ENCODE data around the gene LAS1L.
"Not testable (repeated sequence)": the region's sequence is repeated elsewhere in the genome, so short reads cannot be mapped to it uniquely, and the experiment has no call there.

LAS1L gene

DNA sequence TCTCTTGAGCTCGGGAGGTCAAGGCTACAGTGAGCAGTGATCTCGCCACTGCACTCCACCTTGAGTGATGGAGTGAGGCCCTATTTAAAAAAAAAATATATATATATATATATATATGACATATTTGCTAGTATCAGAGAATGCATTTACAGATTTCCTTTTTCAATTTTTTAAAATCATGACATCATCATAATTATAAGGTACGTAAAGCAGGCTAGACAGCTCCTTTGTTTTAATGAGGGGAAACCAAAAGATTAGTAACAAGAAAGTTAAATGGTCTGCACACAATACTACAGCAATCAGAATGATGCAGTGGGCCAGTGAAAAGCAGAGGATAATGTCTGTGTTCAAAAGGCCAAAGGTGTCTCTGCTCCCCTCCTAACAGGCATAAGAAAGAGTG lies 43.0 kb downstream of the LAS1L start:
- no peaks in the 10 kb centered on the region for H3K4me1 Mint-ChIP-seq (ENCODE audit: low read depth)
- H3K9me3 Mint-ChIP-seq, result no peaks in the 10 kb centered on the region
- H3K27me3 Mint-ChIP-seq (ENCODE audit: low read depth), result no peaks in the 10 kb centered on the region
- H3K27ac Mint-ChIP-seq, result no peak overlapping the region
- no peaks in the 10 kb centered on the region for H3K36me3 Mint-ChIP-seq (ENCODE audit: low read depth)
- DNase-seq (ENCODE audit: low spot score), result no peak
- H3K4me3 Mint-ChIP-seq, result no peak overlapping the region

DNA sequence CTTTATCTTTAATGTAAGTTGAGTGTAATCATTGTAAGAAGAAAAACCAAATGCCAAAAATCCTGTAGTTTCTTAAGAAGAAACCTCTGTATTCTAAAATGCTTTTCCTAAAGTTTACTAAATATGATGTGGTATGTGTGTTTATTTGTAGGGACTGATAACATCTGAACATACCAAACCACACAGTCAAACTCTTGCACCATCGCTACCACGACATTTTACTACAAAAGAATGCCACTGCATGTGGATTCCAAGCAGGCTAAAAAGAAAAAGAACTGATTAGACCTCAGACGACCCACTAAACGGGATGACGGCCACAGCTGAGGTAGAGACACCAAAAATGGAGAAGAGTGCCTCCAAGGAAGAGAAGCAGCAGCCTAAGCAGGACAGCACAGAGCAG lies 46.1 kb downstream of the LAS1L start:
- DNase-seq (ENCODE audit: low spot score), result no peak
- Mint-ChIP-seq H3K27ac (no peak overlapping the region), H3K9me3 (no peaks in the 10 kb centered on the region), H3K27me3 (ENCODE audit: low read depth) (no peaks in the 10 kb centered on the region), H3K4me3 (no peak overlapping the region), H3K36me3 (ENCODE audit: low read depth) (no peaks in the 10 kb centered on the region), H3K4me1 (ENCODE audit: low read depth) (no peaks in the 10 kb centered on the region)

GRCh38 chrX:65480960-65481359 lies 53.6 kb downstream of the LAS1L start:
- Mint-ChIP-seq H3K9me3 (no peaks in the 10 kb centered on the region), H3K4me3 (no peak overlapping the region), H3K27ac (no peak overlapping the region), H3K36me3 (ENCODE audit: low read depth) (no peaks in the 10 kb centered on the region), H3K27me3 (ENCODE audit: low read depth) (no peaks in the 10 kb centered on the region), H3K4me1 (ENCODE audit: low read depth) (peaks cover 2% of the 10 kb centered on the region)
- DNase-seq (ENCODE audit: low spot score), result no peak

DNA sequence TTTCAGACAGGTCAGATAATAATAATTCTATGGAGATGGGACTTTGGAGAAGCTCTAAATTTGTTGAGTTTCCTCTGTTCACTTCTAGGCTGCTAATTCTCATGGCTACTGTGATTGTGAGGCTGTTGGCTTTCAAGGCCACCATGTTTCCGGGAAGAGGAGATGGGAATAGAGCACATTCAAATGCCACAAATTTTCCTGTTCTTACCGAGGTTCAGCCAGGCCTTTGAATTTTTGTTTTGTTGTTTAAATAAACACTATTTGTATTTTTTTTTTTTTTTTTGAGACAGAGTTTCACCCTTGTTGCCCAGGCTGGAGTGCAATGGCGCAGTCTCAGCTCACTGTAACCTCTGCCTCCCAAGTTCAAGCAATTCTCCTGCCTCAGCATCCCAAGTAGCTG lies 55.5 kb downstream of the LAS1L start:
- not testable (repeated sequence) for H3K4me3 Mint-ChIP-seq; H3K9me3 Mint-ChIP-seq; H3K4me1 Mint-ChIP-seq (ENCODE audit: low read depth); H3K27ac Mint-ChIP-seq; H3K27me3 Mint-ChIP-seq (ENCODE audit: low read depth); DNase-seq (ENCODE audit: low spot score); H3K36me3 Mint-ChIP-seq (ENCODE audit: low read depth)

- H3K9me3 Mint-ChIP-seq, result no peaks in the 10 kb centered on the region
- no peak for DNase-seq (ENCODE audit: low spot score)
- H3K27ac Mint-ChIP-seq, result no peak overlapping the region
- H3K4me1 Mint-ChIP-seq (ENCODE audit: low read depth), result peaks cover 2% of the 10 kb centered on the region
- no peaks in the 10 kb centered on the region for H3K27me3 Mint-ChIP-seq (ENCODE audit: low read depth)
- no peak overlapping the region for H3K4me3 Mint-ChIP-seq
- no peaks in the 10 kb centered on the region for H3K36me3 Mint-ChIP-seq (ENCODE audit: low read depth)
Observed at GRCh38 chrX:65476564-65476963, 58.0 kb downstream of the LAS1L start.

DNA sequence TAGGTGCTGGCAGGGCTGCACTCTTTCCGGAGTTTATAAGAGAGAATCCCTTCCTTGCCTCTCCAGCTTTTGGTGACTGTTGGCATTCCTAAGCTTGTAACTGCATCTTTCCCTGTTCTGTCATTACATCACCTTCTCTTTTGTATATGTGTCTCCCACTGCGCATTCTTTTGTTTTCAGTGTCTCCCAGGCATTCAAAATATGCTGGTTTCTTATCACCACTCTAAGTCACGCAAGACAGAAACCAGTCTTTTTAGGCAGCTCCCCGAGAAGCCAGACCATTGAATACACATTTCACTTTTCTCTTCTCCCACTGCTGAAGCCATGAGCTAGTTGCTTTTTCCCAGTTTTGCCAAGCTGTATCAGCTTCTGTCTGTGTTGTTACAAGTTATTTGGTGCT lies 71.0 kb downstream of the LAS1L start:
- DNase-seq (ENCODE audit: low spot score), result no peak
- no peaks in the 10 kb centered on the region for H3K27me3 Mint-ChIP-seq (ENCODE audit: low read depth)
- no peaks in the 10 kb centered on the region for H3K36me3 Mint-ChIP-seq (ENCODE audit: low read depth)
- H3K9me3 Mint-ChIP-seq, result peaks cover 2% of the 10 kb centered on the region
- H3K27ac Mint-ChIP-seq, result no peak overlapping the region
- no peak overlapping the region for H3K4me3 Mint-ChIP-seq
- H3K4me1 Mint-ChIP-seq (ENCODE audit: low read depth), result no peaks in the 10 kb centered on the region
